ENCODE results near the gene LRFN2.

LRFN2 gene

GRCh38 chr6:40520678-40521077, 66.5 kb downstream of the LRFN2 start:
- DNase-seq (ENCODE audit: low read depth in 1 of 2, low spot score in 1 of 2): no peak

GRCh38 chr6:40520084-40520483, 67.1 kb downstream of the LRFN2 start:
- no peak for DNase-seq (ENCODE audit: low read depth in 1 of 2, low spot score in 1 of 2)

GRCh38 chr6:40517654-40518053, 69.5 kb downstream of the LRFN2 start:
- no peak for DNase-seq (ENCODE audit: low read depth in 1 of 2, low spot score in 1 of 2)

DNA sequence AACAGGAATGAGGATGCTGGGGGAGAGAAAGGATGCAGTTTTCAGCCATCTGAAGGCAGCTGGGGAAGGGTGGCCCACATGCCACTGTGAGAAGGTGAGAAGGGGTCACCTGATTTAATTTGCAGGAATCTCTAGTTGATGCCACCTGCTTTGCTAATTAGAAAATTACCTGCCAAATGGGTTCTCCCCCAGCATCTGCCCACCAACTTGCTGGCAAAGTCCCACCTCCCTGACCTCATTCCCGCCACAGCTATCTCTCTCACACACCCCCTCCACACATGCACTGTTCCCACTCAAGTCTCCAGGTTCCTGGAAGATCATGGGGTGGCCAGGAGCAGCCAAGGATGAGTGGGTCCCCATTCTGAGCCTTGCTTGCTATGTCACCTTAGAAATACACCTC, 70.7 kb downstream of the LRFN2 start:
- DNase-seq (ENCODE audit: low read depth in 1 of 2, low spot score in 1 of 2): no peak

- DNase-seq (ENCODE audit: low read depth in 1 of 2, low spot score in 1 of 2): no peak
Measured at GRCh38 chr6:40512340-40512739, 74.8 kb downstream of the LRFN2 start.

- no peak for DNase-seq (ENCODE audit: low read depth in 1 of 2, low spot score in 1 of 2)
Measured at GRCh38 chr6:40511884-40512283, 75.3 kb downstream of the LRFN2 start.

DNA sequence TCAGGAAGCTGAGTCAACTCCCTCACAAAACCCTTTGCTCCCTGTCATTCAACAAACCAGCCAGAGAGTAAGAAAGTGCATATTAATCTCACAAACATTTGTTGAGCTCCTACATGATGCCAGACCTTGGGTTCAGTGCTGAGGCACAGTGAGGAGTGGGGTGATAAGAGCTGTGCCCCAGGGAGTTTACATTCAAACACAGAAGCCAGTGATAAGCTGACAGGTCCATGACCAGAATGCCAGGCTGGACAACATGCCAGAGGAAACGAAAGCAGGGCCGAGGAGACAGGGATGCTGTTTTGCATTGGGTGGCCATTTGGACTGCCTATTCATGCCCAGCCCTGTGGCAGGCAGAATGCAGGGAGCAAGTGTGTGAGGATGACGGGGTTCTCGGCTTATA, 76.7 kb downstream of the LRFN2 start:
- DNase-seq (ENCODE audit: low read depth in 1 of 2, low spot score in 1 of 2): no peak

GRCh38 chr6:40509716-40510260, 77.4 kb downstream of the LRFN2 start:
- DNase-seq (ENCODE audit: low read depth in 1 of 2, low spot score in 1 of 2): no peak

DNA sequence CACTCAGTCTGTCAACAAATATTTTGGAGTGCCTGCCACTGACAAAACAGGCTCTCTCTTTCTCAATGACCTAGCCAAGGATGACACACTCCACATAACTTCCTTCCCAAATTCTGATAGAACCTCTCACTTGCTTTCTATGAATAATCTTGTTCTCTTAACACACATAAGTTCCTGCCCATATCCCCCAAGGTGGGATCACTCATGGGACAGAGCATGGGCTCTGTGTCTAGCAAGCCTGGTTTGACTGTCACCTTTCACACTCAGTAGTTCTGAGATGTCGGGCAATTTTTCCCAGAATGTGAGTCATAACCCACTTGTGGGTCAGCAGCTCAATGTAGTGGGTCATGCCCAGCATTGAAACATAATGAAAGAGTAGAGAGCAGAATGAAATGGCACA, 78.1 kb downstream of the LRFN2 start:
- DNase-seq (ENCODE audit: low read depth in 1 of 2, low spot score in 1 of 2): no peak

- DNase-seq (ENCODE audit: low read depth in 1 of 2, low spot score in 1 of 2): no peak
Measured at GRCh38 chr6:40506954-40507353, 80.2 kb downstream of the LRFN2 start.

DNA sequence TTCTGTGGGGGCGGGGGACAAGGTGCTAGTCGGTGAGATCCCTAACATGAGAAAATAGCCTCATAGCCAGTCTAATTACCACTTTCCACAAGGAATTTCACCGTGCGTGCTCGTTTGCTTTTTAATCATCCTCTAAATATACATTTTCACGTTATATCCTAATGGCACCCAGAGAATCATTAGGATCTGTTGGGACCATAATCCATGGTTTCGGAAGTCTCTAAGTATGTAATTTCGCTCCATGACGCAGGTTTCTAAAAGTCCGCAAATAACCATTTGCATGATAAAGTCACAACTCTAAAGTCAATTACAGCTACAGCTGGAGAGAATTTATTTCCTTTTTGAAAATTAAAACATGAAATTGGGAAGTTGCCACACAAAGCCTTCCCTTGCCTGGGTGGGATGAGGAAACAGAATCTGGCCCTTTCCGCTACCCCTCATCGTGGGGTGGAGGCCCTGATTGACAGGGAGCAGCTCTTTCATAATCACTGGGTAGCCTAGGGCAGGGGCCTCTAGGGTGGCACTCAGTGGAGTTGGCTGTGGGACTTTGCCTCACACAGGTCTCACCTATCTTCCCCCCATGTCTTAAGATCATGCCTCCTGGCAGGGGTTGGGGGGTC, 81.9 kb downstream of the LRFN2 start:
- no peak for DNase-seq (ENCODE audit: low read depth in 1 of 2, low spot score in 1 of 2)

DNA sequence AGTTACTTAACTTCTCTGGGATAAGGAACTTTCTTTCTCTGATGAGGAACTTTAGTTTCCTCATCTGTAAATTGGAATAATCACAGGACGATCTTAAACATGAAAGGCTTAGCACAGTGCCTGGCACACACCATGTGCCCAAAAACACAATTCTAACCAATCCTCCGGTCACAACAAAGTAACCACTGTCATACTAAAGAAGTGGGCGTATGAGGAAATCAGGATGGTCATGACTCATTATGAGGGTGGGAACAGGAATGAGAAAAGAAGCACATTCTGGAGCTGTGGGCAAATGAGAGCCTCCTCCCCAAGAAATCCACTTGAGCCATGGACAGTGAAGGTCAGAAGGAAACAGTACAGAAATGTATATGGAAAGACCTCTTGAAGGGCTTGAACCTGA, 82.9 kb downstream of the LRFN2 start:
- DNase-seq (ENCODE audit: low read depth in 1 of 2, low spot score in 1 of 2): no peak

DNA sequence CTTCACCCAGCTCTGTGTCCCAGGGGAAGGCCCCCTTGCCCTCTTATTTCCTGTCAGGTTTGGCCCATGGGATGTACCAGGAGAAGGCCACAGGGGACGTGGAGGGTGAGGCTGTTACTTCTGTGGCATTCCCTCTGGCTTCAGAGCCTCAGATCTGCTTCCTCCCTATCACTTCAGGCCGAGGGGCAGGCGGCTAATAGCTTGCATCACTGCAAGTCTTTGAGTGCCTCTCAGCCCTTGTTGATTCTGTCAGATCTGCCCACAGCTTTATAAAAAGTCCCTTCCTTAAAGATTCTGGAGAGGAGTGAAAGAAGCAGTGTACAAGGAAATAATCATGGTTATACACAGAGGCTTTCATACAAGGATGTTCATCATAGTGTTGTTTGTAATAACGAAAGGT, 86.9 kb downstream of the LRFN2 start:
- DNase-seq (ENCODE audit: low read depth in 1 of 2, low spot score in 1 of 2): no peak

DNA sequence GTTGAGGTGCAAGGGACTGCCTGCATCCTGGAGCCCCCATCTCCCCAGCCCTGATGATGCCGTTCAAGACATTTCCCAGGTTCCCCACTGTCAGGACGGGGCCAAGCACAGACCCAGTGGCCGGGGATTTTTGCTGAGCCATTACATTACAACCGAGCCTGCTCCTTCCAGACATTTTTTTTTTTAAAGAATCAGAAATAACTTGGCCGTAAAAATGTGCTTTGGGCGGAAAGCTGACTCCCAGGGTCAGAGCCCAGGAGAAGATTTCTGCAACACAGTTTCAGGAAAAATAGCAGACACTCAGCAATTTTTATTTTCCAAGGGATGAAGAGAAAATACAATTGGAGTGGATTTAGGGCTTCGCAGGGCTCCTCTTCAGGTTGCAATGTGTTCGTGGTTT, 87.9 kb downstream of the LRFN2 start:
- no peak for DNase-seq (ENCODE audit: low read depth in 1 of 2, low spot score in 1 of 2)

GRCh38 chr6:40498148-40498547, 89.0 kb downstream of the LRFN2 start:
- DNase-seq (ENCODE audit: low read depth in 1 of 2, low spot score in 1 of 2): no peak

DNA sequence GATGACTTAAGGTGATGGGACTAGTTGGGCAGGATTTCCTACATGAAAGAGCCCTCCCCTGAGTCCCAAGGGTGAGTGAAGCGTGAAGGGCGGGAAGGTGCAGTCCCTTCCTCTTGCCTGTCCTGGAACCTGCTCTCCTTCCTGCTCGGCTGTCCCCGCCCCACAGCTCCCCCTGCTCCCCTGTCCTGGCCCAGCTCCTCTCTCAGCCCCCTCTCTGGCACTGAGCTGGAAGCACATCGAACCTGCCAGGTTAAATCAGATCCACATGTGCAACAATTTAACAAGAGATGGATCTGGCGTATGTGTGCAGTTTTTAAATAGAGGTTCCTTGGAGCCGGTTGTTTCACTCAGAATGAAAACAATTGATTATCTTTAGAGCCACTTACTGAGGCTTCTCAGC, 95.0 kb downstream of the LRFN2 start:
- DNase-seq (ENCODE audit: low read depth in 1 of 2, low spot score in 1 of 2): no peak

DNA sequence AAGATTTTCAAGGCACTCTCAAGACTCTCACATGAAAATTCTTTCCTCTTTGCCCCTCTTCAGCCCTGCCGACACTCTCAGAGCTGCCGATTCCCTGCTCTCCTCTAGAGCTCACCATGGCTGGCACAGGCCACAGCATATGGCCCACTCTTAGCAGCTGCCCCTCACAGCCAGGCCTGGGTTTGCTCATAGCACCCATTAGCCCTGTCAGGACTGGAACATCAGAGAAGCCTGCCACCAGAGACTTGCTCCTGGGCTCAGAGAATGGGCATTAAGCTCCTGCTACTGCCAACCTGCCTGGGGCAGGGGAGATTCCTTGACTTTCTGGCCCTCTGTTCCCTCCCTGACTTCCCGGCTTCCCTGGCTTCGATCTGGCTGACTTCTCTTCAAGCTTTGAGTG, 96.7 kb downstream of the LRFN2 start:
- DNase-seq (ENCODE audit: low read depth in 1 of 2, low spot score in 1 of 2): no peak

- no peak for DNase-seq (ENCODE audit: low read depth in 1 of 2, low spot score in 1 of 2)
Measured at GRCh38 chr6:40489798-40490197, 97.4 kb downstream of the LRFN2 start.

DNA sequence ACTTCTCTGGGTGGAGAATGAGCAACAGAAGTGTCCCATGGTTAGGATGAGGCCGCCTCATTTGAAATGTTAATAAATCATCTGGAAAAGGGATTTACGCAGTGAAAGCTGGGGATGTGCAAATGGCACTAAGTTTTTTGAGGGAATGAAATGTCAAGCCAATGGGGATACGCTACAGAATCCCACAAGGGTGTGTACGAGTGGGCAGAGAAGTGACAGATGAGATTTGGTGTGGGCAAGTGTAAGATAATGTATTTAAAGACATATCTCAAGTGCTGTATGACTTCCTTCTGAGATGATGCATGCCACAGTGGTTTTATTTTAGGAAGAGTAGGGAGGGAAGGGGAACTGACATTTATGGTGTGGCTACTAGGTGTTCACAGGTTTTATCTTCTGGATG, 100.6 kb downstream of the LRFN2 start:
- DNase-seq (ENCODE audit: low read depth in 1 of 2, low spot score in 1 of 2): no peak

GRCh38 chr6:40485795-40486194, 101.4 kb downstream of the LRFN2 start:
- DNase-seq (ENCODE audit: low read depth in 1 of 2, low spot score in 1 of 2): no peak

GRCh38 chr6:40485300-40485699, 101.9 kb downstream of the LRFN2 start:
- no peak for DNase-seq (ENCODE audit: low read depth in 1 of 2, low spot score in 1 of 2)

GRCh38 chr6:40484066-40484465, 103.1 kb downstream of the LRFN2 start:
- no peak for DNase-seq (ENCODE audit: low read depth in 1 of 2, low spot score in 1 of 2)

GRCh38 chr6:40482532-40482931, 104.6 kb downstream of the LRFN2 start:
- no peak for DNase-seq (ENCODE audit: low read depth in 1 of 2, low spot score in 1 of 2)

DNA sequence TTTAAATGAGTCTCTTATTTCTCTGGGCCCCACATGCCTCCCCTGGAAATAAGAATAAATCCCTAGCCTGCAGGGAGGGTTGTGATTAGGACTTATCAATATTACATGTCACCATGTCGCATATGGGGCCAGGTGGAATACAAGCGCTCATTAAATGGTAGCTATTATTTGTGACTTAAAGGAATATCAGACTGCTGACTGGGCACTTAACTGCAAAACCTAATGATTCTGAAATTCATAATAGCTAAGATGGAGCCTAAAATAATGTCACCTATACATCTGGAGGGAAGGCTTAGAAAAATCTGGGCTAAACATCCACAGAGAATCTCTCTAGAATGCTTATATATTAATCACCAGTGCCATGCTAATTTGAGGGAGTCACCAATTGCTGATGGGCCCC, 106.5 kb downstream of the LRFN2 start:
- DNase-seq (ENCODE audit: low read depth in 1 of 2, low spot score in 1 of 2): no peak

Measured in stimulated activated CD4-positive, alpha-beta T cell treated with anti-CD3 and anti-CD28 coated beads, Interleukin-15, amount 100 ng/mL, for 1 hour (primary cell).